ENCODE results near the gene NEUROD6. TPM values are rescaled to one million over a fixed set of nuclear protein-coding genes. Genes with fewer than 3 reads are reported as not detected.

Gene NEUROD6
- total RNA-seq, 1 donor from 2014 or later = not detected

GRCh38 chr7:31310321-31310935, 30.1 kb downstream of the NEUROD6 start:
- DNase-seq = no peak
- Histone ChIP-seq H3K36me3 (no peaks in the 10 kb centered on the region), H3K9me3 (replicated peaks) (no peaks in the 10 kb centered on the region), H3K4me3 (no peak overlapping the region), H3K27ac (replicated peaks) (no peak overlapping the region), H3K4me1 (peaks cover 3% of the 10 kb centered on the region), H3K27me3 (ENCODE audit: low read depth) (peaks cover 78% of the 10 kb centered on the region)
- intact Hi-C loops (cut with micrococcal nuclease) = no loop called here
- no peak for TF ChIP-seq CTCF (IDR thresholded peaks at IDR 0.05; ENCODE audit: borderline replicate concordance)

- H3K27ac ChIP-seq (replicated peaks) = no peak overlapping the region
- H3K36me3 ChIP-seq = no peaks in the 10 kb centered on the region
- H3K4me1 ChIP-seq = peaks cover 3% of the 10 kb centered on the region
- DNase-seq = no peak
- intact Hi-C loops (cut with micrococcal nuclease) = no loop called here
- no peak overlapping the region for H3K4me3 ChIP-seq
- no peak for TF ChIP-seq CTCF (IDR thresholded peaks at IDR 0.05; ENCODE audit: borderline replicate concordance)
- peaks cover 72% of the 10 kb centered on the region for H3K27me3 ChIP-seq (ENCODE audit: low read depth)
- no peaks in the 10 kb centered on the region for H3K9me3 ChIP-seq (replicated peaks)
Observed at GRCh38 chr7:31309407-31309806, 31.1 kb downstream of the NEUROD6 start.

- H3K36me3 ChIP-seq = no peaks in the 10 kb centered on the region
- TF ChIP-seq CTCF (IDR thresholded peaks at IDR 0.05; ENCODE audit: borderline replicate concordance) = no peak
- H3K27ac ChIP-seq (replicated peaks) = no peak overlapping the region
- H3K27me3 ChIP-seq (ENCODE audit: low read depth) = peaks cover 72% of the 10 kb centered on the region
- intact Hi-C loops (cut with micrococcal nuclease) = no loop called here
- H3K4me3 ChIP-seq = no peak overlapping the region
- no peak for DNase-seq
- H3K9me3 ChIP-seq (replicated peaks) = no peaks in the 10 kb centered on the region
- peaks cover 3% of the 10 kb centered on the region for H3K4me1 ChIP-seq
Observed at GRCh38 chr7:31308652-31309051, 31.9 kb downstream of the NEUROD6 start.

GRCh38 chr7:31307972-31308371, 32.6 kb downstream of the NEUROD6 start:
- Histone ChIP-seq H3K27me3 (ENCODE audit: low read depth) (peaks cover 67% of the 10 kb centered on the region), H3K36me3 (no peaks in the 10 kb centered on the region), H3K4me3 (no peak overlapping the region), H3K9me3 (replicated peaks) (no peaks in the 10 kb centered on the region), H3K27ac (replicated peaks) (no peak overlapping the region), H3K4me1 (peaks cover 3% of the 10 kb centered on the region)
- DNase-seq = no peak
- TF ChIP-seq CTCF (IDR thresholded peaks at IDR 0.05; ENCODE audit: borderline replicate concordance) = no peak
- intact Hi-C loops (cut with micrococcal nuclease) = no loop called here

GRCh38 chr7:31305260-31305659, 35.3 kb downstream of the NEUROD6 start:
- no peak for TF ChIP-seq CTCF (IDR thresholded peaks at IDR 0.05; ENCODE audit: borderline replicate concordance)
- H3K4me3 ChIP-seq = no peak overlapping the region
- H3K27ac ChIP-seq (replicated peaks) = no peak overlapping the region
- intact Hi-C loops (cut with micrococcal nuclease) = no loop called here
- H3K27me3 ChIP-seq (ENCODE audit: low read depth) = peaks cover 51% of the 10 kb centered on the region
- DNase-seq = no peak
- no peaks in the 10 kb centered on the region for H3K4me1 ChIP-seq
- no peaks in the 10 kb centered on the region for H3K9me3 ChIP-seq (replicated peaks)
- H3K36me3 ChIP-seq = no peaks in the 10 kb centered on the region

Measured in left ventricle myocardium inferior (tissue), 1 donor.